ENCODE results near the gene IFI35. TPM values are rescaled to one million over a fixed set of nuclear protein-coding genes. Genes with fewer than 3 reads are reported as not detected.
"Not testable (repeated sequence)": the region's sequence is repeated elsewhere in the genome, so short reads cannot be mapped to it uniquely, and the experiment has no call there.

Gene IFI35
- total and polyA plus RNA-seq, 3 donors from 2014 or later: 8.0 to 15.0 (median 12.7) TPM

GRCh38 chr17:42971589-42971988 is 35.0 kb upstream of the IFI35 start:
- Histone ChIP-seq H3K27ac (no peak overlapping the region), H3K36me3 (ENCODE audit: low read depth, missing control alignments) (no peaks in the 10 kb centered on the region), H3K4me1 (no peaks in the 10 kb centered on the region), H3K27me3 (no peaks in the 10 kb centered on the region), H3K4me3 (no peak overlapping the region), H3K9me3 (no peaks in the 10 kb centered on the region)
- intact Hi-C loops (cut with DNase I; ENCODE audit: low total_unique reads): no loop called here
- TF ChIP-seq CTCF (IDR thresholded peaks at IDR 0.05) (no peak), POLR2A (IDR thresholded peaks at IDR 0.05) (no peak)
- no peak for DNase-seq
- WGBS, 2 donors: 79 to 86% methylated on average over 5 of the region's 5 CpGs

GRCh38 chr17:42973323-42973722 is 33.3 kb upstream of the IFI35 start:
- H3K4me1 ChIP-seq; H3K36me3 ChIP-seq (ENCODE audit: low read depth, missing control alignments); intact Hi-C loops (cut with DNase I; ENCODE audit: low total_unique reads); H3K27ac ChIP-seq; H3K4me3 ChIP-seq; DNase-seq; H3K9me3 ChIP-seq; H3K27me3 ChIP-seq: not testable (repeated sequence)
- 50% methylated on average over 2 of the region's 18 CpGs; no CpG with 5 or more reads in 1 of the 2 donors for WGBS, 2 donors

DNA sequence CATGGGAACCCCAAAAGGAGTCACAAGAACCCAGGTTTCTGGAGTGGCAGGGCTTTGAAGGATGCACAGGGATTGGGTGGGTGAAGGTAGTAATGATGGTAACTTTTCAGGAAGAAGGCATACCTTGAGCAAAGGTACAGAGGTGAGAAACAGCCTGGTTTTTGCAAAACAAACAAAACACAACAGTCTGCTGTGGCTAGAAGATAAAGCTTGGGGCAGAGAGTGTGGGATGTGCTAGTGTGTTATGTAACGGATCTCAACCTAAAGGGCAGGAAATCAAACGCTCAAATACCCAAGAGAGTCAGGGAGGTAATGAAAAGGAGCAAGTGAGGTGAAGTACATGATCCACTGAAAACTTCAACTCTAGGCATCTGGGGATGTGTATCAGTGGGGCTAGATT is 31.3 kb upstream of the IFI35 start:
- Histone ChIP-seq H3K27ac (no peak overlapping the region), H3K9me3 (no peaks in the 10 kb centered on the region), H3K4me1 (peaks cover 5% of the 10 kb centered on the region), H3K27me3 (no peaks in the 10 kb centered on the region), H3K36me3 (ENCODE audit: low read depth, missing control alignments) (no peaks in the 10 kb centered on the region), H3K4me3 (no peak overlapping the region)
- no peak for DNase-seq
- 45 to 54% methylated on average over 2 of the region's 2 CpGs for WGBS, 2 donors
- no peak for TF ChIP-seq CTCF (IDR thresholded peaks at IDR 0.05)
- no peak for TF ChIP-seq POLR2A (IDR thresholded peaks at IDR 0.05)
- intact Hi-C loops (cut with DNase I; ENCODE audit: low total_unique reads): no loop called here

DNA sequence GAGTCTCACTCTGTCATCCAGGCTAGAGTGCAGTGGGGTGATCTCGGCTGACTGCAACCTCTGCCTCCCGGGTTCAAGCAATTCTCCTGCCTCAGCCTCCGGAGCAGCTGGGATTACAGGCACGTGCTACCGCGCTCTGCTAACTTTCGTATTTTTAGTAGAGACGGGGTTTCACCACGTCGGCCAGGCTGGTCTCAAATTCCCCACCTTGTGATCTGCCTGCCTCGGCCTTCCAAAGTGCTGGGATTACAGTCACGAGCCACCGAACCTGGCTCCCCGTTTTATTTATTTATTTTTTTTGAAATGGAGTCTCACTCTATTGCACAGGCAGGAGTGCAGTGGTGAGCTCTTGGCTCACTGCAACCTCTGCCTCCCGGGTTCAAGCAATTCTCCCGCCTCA is 30.9 kb upstream of the IFI35 start:
- H3K4me3 ChIP-seq; H3K36me3 ChIP-seq (ENCODE audit: low read depth, missing control alignments); DNase-seq; H3K9me3 ChIP-seq; H3K27ac ChIP-seq; H3K4me1 ChIP-seq; intact Hi-C loops (cut with DNase I; ENCODE audit: low total_unique reads); H3K27me3 ChIP-seq: not testable (repeated sequence)
- WGBS, 2 donors: 87 to 97% methylated on average over 16 of the region's 16 CpGs

- Histone ChIP-seq H3K9me3 (no peaks in the 10 kb centered on the region), H3K27ac (peak within 1 kb of the TSS; percentile 37 to 87), H3K4me1 (peaks cover 11% of the 10 kb centered on the region), H3K4me3 (peak within 1 kb of the TSS; percentile 78 to 96), H3K27me3 (no peaks in the 10 kb centered on the region), H3K36me3 (ENCODE audit: low read depth, missing control alignments) (no peaks in the 10 kb centered on the region)
- TF ChIP-seq POLR2A (IDR thresholded peaks at IDR 0.05) (no peak), CTCF (IDR thresholded peaks at IDR 0.05) (no peak)
- DNase-seq: peak; percentile 43
- 27 to 29% methylated on average over 21 of the region's 21 CpGs for WGBS, 2 donors
- intact Hi-C loops (cut with DNase I; ENCODE audit: low total_unique reads): no loop called here
These were observed 26.9 kb upstream of the IFI35 start, which contains the start of gene PTGES3L for GRCh38 chr17:42979511-42980273. TSS of gene PTGES3L (minus strand) at chr17:42980080. CDS start at chr17:42980053, 27 bp downstream.
